HG03108 (cell line): ENCODE measurements around the gene RFNG.

Experiments
- ATAC-seq: cut with Tn5 transposase; IDR thresholded peaks from one replicate; pipeline ENCODE4 v1.9.1; 2021; ENCODE audit warnings: moderate library complexity; ENCODE audit not compliant: unreplicated experiment

RFNG gene

GRCh38 chr17:82059272-82060000 is 7.8 kb upstream of the RFNG start:
- ATAC-seq = no peak

- ATAC-seq = no peak
These were observed 7.2 kb upstream of the RFNG start for GRCh38 chr17:82058855-82059249.

GRCh38 chr17:82058230-82058854 is 6.7 kb upstream of the RFNG start:
- no peak for ATAC-seq

GRCh38 chr17:82056729-82057621 is 5.4 kb upstream of the RFNG start:
- no peak for ATAC-seq

- no peak for ATAC-seq
These were observed 4.5 kb upstream of the RFNG start for GRCh38 chr17:82055965-82056728.

- ATAC-seq = no peak
These were observed 3.7 kb upstream of the RFNG start for GRCh38 chr17:82055023-82055964.

GRCh38 chr17:82054351-82055022 is 2.9 kb upstream of the RFNG start:
- no peak for ATAC-seq

- no peak for ATAC-seq
These were observed 2.1 kb upstream of the RFNG start for GRCh38 chr17:82053556-82054263.

- no peak for ATAC-seq
These were observed 1.5 kb upstream of the RFNG start for GRCh38 chr17:82053130-82053529.

GRCh38 chr17:82052638-82053059 is 1.0 kb upstream of the RFNG start:
- no peak for ATAC-seq

GRCh38 chr17:82050761-82051641 is 610 bp downstream of the RFNG start:
- ATAC-seq = no peak

GRCh38 chr17:82050152-82050760 is 1.4 kb downstream of the RFNG start:
- ATAC-seq = no peak

GRCh38 chr17:82049521-82049971 is 2.1 kb downstream of the RFNG start:
- ATAC-seq = no peak

GRCh38 chr17:82049106-82049505 is 2.5 kb downstream of the RFNG start:
- ATAC-seq = no peak

- no peak for ATAC-seq
These were observed 3.0 kb downstream of the RFNG start for GRCh38 chr17:82048571-82048971.

GRCh38 chr17:82047914-82048570 is 3.6 kb downstream of the RFNG start:
- no peak for ATAC-seq

GRCh38 chr17:82047379-82047778 is 4.2 kb downstream of the RFNG start:
- no peak for ATAC-seq
